GM12873 (cell line): Measurements from ENCODE around the gene SUPT5H.

Source experiments
- TF ChIP-seq, protein P1 (sequence below): IDR thresholded peaks from 2 replicates; pipeline ENCODE4 v1.5.1; 2012; ENCODE audit warnings: low read depth, mild to moderate bottlenecking, moderate library complexity, low read length, control low read depth; ENCODE audit not compliant: insufficient read depth; ENCODE audit errors: missing control alignments

Gene SUPT5H

DNA sequence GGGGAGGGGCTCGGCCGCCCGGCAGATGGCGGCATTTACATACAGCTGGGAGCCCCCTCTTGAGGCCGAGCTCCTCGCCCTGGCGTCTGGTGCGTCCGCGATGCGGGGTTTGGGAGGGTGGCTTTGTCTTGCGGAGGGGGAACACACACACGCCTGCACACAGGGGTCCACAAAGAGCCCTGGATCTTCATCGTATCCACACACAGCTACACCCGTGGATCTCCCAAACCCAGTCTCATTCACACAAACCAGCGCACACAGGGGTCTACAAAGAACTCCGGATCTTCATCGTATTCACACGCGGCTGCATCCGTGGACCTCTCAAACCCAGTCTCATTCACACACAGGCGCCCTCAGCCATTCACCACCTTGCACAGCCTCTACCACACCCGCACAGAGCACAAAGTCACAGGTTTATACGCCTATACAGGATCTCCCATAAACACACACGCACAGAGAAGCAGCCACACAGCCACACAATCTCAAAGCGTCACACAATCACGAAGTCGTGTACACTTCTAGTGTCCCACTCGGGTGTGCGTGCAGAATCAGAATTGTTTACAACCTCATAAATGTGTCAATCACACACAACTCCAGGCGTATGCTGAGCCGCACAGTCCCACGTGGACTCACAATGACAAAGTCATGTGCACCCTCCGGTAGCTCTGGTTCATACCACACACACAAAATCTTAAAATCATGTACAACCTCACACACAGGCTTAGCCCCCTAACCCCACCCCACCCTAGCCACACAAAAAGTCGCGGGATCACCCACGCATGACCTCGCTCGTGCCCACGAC is 52.8 kb downstream of the SUPT5H start:
- TF ChIP-seq, protein P1, sequence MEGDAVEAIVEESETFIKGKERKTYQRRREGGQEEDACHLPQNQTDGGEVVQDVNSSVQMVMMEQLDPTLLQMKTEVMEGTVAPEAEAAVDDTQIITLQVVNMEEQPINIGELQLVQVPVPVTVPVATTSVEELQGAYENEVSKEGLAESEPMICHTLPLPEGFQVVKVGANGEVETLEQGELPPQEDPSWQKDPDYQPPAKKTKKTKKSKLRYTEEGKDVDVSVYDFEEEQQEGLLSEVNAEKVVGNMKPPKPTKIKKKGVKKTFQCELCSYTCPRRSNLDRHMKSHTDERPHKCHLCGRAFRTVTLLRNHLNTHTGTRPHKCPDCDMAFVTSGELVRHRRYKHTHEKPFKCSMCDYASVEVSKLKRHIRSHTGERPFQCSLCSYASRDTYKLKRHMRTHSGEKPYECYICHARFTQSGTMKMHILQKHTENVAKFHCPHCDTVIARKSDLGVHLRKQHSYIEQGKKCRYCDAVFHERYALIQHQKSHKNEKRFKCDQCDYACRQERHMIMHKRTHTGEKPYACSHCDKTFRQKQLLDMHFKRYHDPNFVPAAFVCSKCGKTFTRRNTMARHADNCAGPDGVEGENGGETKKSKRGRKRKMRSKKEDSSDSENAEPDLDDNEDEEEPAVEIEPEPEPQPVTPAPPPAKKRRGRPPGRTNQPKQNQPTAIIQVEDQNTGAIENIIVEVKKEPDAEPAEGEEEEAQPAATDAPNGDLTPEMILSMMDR = peak; percentile 31

DNA sequence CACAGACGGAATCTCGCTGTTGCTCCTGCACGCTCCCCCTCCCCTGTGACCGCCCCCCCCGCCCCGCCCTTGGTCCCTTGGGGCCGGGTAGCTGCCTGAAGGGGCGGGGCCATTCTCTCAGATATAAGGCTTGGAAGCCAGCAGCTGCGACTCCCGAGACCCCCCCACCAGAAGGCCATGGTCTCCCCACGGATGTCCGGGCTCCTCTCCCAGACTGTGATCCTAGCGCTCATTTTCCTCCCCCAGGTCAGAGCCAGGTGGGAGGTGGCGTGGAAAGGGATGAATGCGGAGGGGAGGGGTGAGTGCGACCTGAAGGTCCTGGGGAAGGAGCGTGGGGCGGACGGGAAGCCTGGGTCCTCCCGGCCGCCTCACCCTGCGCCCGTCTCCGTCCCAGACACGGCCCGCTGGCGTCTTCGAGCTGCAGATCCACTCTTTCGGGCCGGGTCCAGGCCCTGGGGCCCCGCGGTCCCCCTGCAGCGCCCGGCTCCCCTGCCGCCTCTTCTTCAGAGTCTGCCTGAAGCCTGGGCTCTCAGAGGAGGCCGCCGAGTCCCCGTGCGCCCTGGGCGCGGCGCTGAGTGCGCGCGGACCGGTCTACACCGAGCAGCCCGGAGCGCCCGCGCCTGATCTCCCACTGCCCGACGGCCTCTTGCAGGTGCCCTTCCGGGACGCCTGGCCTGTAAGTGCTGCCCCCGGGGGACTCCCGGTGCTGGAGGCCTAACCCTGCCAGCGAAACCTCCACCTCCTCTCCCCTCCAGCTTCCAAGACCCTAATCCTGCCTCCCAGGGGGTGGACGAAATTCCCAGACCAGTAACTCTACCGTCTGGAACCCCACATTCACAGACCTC is 53.6 kb downstream of the SUPT5H start, which contains the start of gene DLL3:
TSS of gene DLL3 (plus strand) at position 150 of the 845 bp plus-strand sequence. CDS start at position 178, 28 bp downstream.
- TF ChIP-seq, protein P1 = no peak

DNA sequence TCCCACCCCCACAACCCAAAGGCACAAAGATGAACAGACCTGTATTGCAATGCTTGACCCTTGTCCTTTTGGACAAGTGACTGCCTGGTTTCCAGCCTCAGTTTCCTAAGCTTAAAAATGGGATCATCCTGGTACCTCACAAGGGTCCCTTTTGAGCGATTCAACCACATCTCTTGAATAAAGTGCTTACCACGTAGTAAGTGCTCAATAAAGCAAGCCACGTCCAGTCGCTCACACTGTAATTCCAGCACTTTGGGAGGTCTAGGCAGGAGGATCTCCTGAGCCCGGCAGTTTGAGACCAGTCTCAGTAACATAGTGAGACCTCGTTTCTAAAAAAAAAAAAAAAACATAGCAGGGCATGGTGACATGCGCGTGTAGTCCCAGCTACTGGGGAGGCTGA is 54.5 kb downstream of the SUPT5H start:
- TF ChIP-seq, protein P1 = no peak

DNA sequence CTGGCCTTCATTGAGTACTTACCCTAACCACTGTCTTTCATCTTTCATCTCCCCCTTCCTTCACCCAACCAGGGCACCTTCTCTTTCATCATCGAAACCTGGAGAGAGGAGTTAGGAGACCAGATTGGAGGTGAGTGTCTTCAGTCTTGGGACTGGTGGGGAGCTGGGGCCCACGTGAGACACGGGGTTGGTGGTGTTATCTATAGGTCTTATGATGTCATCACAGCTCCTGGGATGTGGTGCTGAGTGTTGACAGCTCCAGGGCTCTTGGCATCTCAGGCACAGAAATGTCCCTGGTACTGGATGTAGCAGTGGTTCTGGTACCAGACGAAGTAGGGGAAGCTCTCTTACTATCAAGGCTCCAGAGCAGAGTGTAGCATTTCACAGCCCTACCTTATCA is 55.2 kb downstream of the SUPT5H start:
- TF ChIP-seq, protein P1 = no peak

DNA sequence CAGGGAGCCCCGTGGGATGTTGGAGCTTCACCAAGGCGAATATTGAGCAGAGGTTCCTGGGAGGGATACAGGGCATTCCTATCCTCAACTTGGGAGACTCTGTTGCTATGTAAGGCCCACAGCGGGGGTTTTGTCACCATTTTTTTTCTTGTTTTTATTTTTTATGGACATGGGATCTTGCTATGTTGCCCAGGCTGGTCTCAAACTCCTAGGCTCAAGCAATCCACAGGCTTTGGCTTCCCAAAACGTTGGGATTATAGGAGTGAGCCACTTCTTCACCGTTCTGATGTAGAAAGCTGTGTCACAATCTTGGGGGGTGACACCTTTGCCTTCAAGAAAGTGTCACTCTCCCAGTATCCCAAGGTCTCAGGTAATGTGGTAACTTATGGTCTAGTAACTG is 56.0 kb downstream of the SUPT5H start:
- TF ChIP-seq, protein P1 = no peak

DNA sequence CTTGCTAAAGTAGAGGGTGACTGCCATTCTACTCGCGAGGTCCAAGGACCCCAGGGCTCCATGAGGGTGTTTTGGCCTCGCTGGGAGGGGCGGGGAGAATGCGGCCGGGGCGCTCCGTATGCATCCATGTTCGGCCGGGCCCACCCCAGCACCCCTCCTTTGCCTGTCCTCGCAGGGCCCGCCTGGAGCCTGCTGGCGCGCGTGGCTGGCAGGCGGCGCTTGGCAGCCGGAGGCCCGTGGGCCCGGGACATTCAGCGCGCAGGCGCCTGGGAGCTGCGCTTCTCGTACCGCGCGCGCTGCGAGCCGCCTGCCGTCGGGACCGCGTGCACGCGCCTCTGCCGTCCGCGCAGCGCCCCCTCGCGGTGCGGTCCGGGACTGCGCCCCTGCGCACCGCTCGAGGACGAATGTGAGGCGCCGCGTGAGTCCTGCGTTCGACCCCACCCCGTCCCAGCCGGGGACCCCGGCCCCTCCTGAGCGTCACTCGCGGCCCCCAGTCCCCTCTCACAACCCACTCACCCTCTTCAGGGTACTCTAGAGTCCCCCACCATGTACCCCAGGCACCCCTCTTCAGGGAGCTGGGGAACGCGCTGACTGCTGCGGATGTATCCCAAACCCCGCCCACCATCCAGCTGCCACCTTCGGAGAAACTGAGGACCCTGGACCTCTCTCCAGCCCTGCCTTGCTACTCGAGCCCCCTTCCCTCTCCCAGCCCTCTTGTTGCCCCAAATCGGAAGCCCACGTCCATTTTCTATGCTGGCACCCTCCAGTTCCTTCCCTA is 57.4 kb downstream of the SUPT5H start:
- TF ChIP-seq, protein P1 = peak; percentile 85
